GM20000 (cell line): ENCODE results near the gene MRPS25.

Experiments
- DNase-seq: peaks from one replicate; pipeline ENCODE4 v3.0.0; 2012; ENCODE audit warnings: low spot score
- CTCF ChIP-seq: IDR thresholded peaks from 2 replicates; pipeline ENCODE4 v1.5.1; 2012; ENCODE audit warnings: mild to moderate bottlenecking, control low read depth; ENCODE audit errors: extremely low read depth, missing control alignments

MRPS25 gene

DNA sequence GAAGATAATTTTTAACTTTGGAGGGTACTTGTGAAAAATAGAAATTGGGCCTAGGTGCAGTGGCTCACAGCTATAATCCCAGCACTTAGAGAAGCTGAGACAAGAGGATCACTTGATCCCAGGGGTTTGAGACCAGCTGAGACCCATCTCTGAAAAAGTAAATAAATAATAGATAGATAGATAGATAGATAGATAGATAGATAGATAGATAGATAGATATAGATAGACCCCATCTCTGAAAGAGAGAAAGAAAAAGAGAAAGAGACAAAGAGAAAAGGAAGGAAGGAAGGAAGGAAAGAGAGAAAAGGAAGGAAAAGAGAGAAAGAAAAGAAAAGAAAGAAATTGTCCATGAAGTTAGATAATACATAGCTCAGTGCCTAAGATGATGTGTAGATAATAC is 35.5 kb downstream of the MRPS25 start:
- TF ChIP-seq CTCF: no peak
- DNase-seq: no peak

GRCh38 chr3:15023719-15024118 is 41.4 kb downstream of the MRPS25 start:
- no peak for TF ChIP-seq CTCF
- DNase-seq: no peak

DNA sequence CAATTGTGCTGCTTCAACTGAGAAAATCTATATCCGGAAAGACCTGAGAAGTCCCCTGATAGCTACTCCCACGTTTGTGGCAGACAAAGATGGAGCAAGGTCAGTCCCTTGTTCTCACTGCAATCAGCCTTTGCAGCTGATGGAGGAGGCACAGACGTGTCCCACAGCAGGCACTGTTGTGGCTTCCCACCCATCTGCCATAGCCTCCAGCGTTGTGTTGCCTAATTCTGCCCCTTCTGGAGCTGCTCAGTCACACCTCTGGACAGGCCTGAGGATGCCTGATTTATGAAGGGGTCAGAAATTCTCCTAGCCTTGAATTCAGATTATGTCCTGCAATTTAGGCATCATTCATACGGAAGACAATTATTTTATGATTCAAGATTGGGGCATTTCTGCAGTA is 41.9 kb downstream of the MRPS25 start:
- no peak for TF ChIP-seq CTCF
- DNase-seq: no peak

DNA sequence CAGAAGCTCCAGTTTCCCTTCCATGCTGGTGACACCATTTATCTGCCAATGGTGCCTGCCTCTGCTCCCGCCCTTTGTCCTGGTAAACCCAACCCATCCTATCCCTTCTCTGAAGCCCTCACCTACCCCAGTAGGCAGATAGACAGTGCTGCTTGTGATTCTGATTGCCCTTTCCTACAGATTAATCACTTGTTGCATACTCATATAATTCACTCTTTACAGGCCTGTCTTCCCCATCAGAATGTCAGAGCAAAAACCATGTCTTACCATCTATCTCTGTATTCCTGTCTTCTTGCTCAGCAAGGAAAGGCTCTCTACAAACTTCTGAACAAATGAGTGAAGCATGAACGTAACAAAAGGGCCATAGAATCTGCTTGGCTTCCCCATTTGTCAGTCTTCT is 47.9 kb downstream of the MRPS25 start:
- no peak for DNase-seq

GRCh38 chr3:15015456-15015855 is 49.7 kb downstream of the MRPS25 start:
- no peak for DNase-seq
- TF ChIP-seq CTCF: no peak

More for the DNA sequence above, 47.9 kb downstream of the MRPS25 start:
- no peak for TF ChIP-seq CTCF

GRCh38 chr3:15014606-15015328 is 50.3 kb downstream of the MRPS25 start:
- TF ChIP-seq CTCF: no peak
- no peak for DNase-seq

- no peak for DNase-seq
- TF ChIP-seq CTCF: no peak
Measured at GRCh38 chr3:15011174-15011573, 53.9 kb downstream of the MRPS25 start.
